Panc1 (cell line): Measurements from ENCODE around the gene UFD1. TPM values are rescaled to one million over a fixed set of nuclear protein-coding genes. Genes with fewer than 3 reads are reported as not detected.

Experiments
- ATAC-seq: fragments of 200-7000 bp; cut with Tn5 transposase; 2 replicates; pipeline ENCODE4 v1.9.1; 2020; ENCODE audit warnings: mild to moderate bottlenecking, moderate library complexity
- BruUV-seq: library from RNA; stranded (reverse); fragments of 400-500 nt; replicated peaks from 2 replicates; lab custom pipeline; 2021; lab: Mats Ljungman, UMichigan
- CTCF ChIA-PET: fragments of 300-600 bp; sonication (Branson Sonifier 250); formaldehyde crosslinking; loops from one replicate; lab custom pipeline; 2022; ENCODE audit warnings: antibody characterized with exemption; lab: Charles Lee
- POLR2A ChIA-PET: fragments of 300-600 bp; sonication (Branson Sonifier 250); formaldehyde crosslinking; loops from one replicate; lab custom pipeline; 2022; ENCODE audit warnings: antibody characterized with exemption; lab: Charles Lee
- DNase-seq: peaks from one replicate; pipeline ENCODE4 v3.0.0-alpha.2; 2010; ENCODE audit warnings: low read depth, low spot score
- H3K27ac ChIP-seq: 2 replicates; pipeline ENCODE4 v1.5.1; 2011; ENCODE audit warnings: mild to moderate bottlenecking, low read length, inconsistent platforms
- H3K27me3 ChIP-seq: fragments of 200-500 bp; sonication (Bioruptor generic); 2 replicates; pipeline ENCODE4 v1.6.0; 2014; ENCODE audit warnings: low read length, inconsistent platforms; ENCODE audit not compliant: control insufficient read depth, insufficient read depth
- H3K36me3 ChIP-seq: fragments of 200-500 bp; sonication (Bioruptor generic); 2 replicates; pipeline ENCODE4 v1.5.1; 2014; ENCODE audit warnings: inconsistent platforms, mild to moderate bottlenecking, low read length, moderate library complexity; ENCODE audit not compliant: control insufficient read depth, insufficient read depth
- H3K4me1 ChIP-seq: 2 replicates; pipeline ENCODE4 v1.5.1; 2011; ENCODE audit warnings: inconsistent platforms, mild to moderate bottlenecking, low read length, moderate library complexity; ENCODE audit not compliant: control insufficient read depth, insufficient read depth
- H3K4me3 ChIP-seq, 2 experiments: 2 replicates each; pipeline ENCODE4 v1.5.1; 2011 to 2012; ENCODE audit warnings: low read depth in 2 of 2, low read length in 2 of 2, mild to moderate bottlenecking in 2 of 2, inconsistent platforms in 1 of 2, moderate library complexity in 1 of 2
- H3K9me3 ChIP-seq: fragments of 200-500 bp; sonication (Bioruptor generic); 2 replicates; pipeline ENCODE4 v1.5.1; 2014; ENCODE audit warnings: low read depth, mild to moderate bottlenecking, inconsistent platforms, low read length, moderate library complexity; ENCODE audit not compliant: control insufficient read depth, insufficient read depth
- CTCF ChIP-seq: fragments of 450-650 bp; IDR thresholded peaks from 2 replicates; pipeline ENCODE4 v1.5.1; 2017; ENCODE audit warnings: mild to moderate bottlenecking
- POLR2AphosphoS5 ChIP-seq: IDR thresholded peaks from 2 replicates; pipeline ENCODE4 v1.6.1; 2012; ENCODE audit warnings: mild to moderate bottlenecking, low read depth, low read length, moderate library complexity
- REST ChIP-seq, 2 experiments: IDR thresholded peaks; 2 replicates each; pipeline ENCODE4 v1.6.1; 2011 to 2012; ENCODE audit warnings: low read depth in 2 of 2, control low read depth in 1 of 2, low read length in 1 of 2, mild to moderate bottlenecking in 1 of 2, moderate library complexity in 1 of 2; ENCODE audit not compliant: insufficient read depth in 1 of 2
- SIN3A ChIP-seq: IDR thresholded peaks from 2 replicates; pipeline ENCODE4 v1.6.1; 2012; ENCODE audit warnings: low read depth, mild to moderate bottlenecking, low read length, moderate library complexity, borderline replicate concordance; ENCODE audit not compliant: insufficient read depth
- TCF7L2 ChIP-seq: IDR thresholded peaks from 2 replicates; pipeline ENCODE4 v1.6.1; 2011; ENCODE audit warnings: mild to moderate bottlenecking, low read depth, low read length, inconsistent platforms
- in situ Hi-C: cut with HindIII; loops from 2 replicates; pipeline ENCODE4 v1.10.0; 2016; ENCODE audit warnings: low sequenced_read_pairs, low pct_unique_long_range_greater_than_20kb
- intact Hi-C: fragments of 100-400 bp; cut with micrococcal nuclease; formaldehyde crosslinking; loops from one replicate; pipeline ENCODE4 v1.10.0; 2022; ENCODE audit not compliant: unreplicated experiment
- total RNA-seq: library from RNA; stranded (reverse); gene quantifications from one replicate; pipeline ENCODE4 v1.2.1, GENCODE V29; 2021; ENCODE audit not compliant: unreplicated experiment

UFD1 gene
- total RNA-seq, 1 experiment from 2014 or later: 82.8 TPM

- in situ Hi-C loops (no loop called here), intact Hi-C loops (no loop called here)
- ATAC-seq (no peak), DNase-seq (no peak)
- ChIA-PET POLR2A (no interaction called here), CTCF (no interaction called here)
- no TSS peak for BruUV-seq
- peaks cover 3% of the 10 kb centered on the region; the same call in 1 of the 2 replicates for H3K36me3 ChIP-seq
- TF ChIP-seq TCF7L2 (no peak), REST (IDR thresholded peaks at IDR 0.05; ENCODE audit: insufficient read depth in 1 of 2, low read depth in 2 of 2, low read length in 1 of 2) (no peak), POLR2AphosphoS5 (no peak), CTCF (no peak), SIN3A (no peak)
- no peaks in the 10 kb centered on the region for H3K9me3 ChIP-seq
- no peak overlapping the region for H3K27ac ChIP-seq
- no peaks in the 10 kb centered on the region for H3K4me1 ChIP-seq
- H3K4me3 ChIP-seq: no peak overlapping the region
- no peaks in the 10 kb centered on the region for H3K27me3 ChIP-seq
Observed at GRCh38 chr22:19405133-19405532, 73.9 kb downstream of the UFD1 start.

GRCh38 chr22:19404676-19405075 is 74.3 kb downstream of the UFD1 start:
- TF ChIP-seq REST (IDR thresholded peaks at IDR 0.05; ENCODE audit: insufficient read depth in 1 of 2, low read depth in 2 of 2, low read length in 1 of 2) (no peak), TCF7L2 (no peak), POLR2AphosphoS5 (no peak), CTCF (no peak), SIN3A (no peak)
- POLR2A ChIA-PET: no interaction called here
- Histone ChIP-seq H3K4me3 (no peak overlapping the region), H3K4me1 (no peaks in the 10 kb centered on the region), H3K27ac (no peak overlapping the region), H3K27me3 (no peaks in the 10 kb centered on the region), H3K9me3 (no peaks in the 10 kb centered on the region), H3K36me3 (peaks cover 3% of the 10 kb centered on the region; the same call in 1 of the 2 replicates)
- no peak for ATAC-seq
- no peak for DNase-seq
- BruUV-seq: no TSS peak
- CTCF ChIA-PET: no interaction called here
- in situ Hi-C loops (no loop called here), intact Hi-C loops (no loop called here)
